Endothelial cell (in vitro differentiated cells): ENCODE data around the gene LINS1. TPM values are rescaled to one million over a fixed set of nuclear protein-coding genes. Genes with fewer than 3 reads are reported as not detected.

ENCODE experiments used
- DNase-seq: peaks from one replicate; pipeline ENCODE4 v3.0.0; 2021; ENCODE audit warnings: low spot score
- H3K27ac Mint-ChIP-seq: one replicate; pipeline ENCODE4 v1.8.0; 2021; ENCODE audit warnings: mixed read lengths, inconsistent platforms; ENCODE audit not compliant: unreplicated experiment
- H3K27me3 Mint-ChIP-seq: one replicate; pipeline ENCODE4 v1.8.0; 2021; ENCODE audit warnings: mild to moderate bottlenecking, moderate library complexity, mixed read lengths, inconsistent platforms; ENCODE audit not compliant: unreplicated experiment
- H3K36me3 Mint-ChIP-seq: one replicate; pipeline ENCODE4 v1.8.0; 2021; ENCODE audit warnings: mild to moderate bottlenecking, low read depth, mixed read lengths, inconsistent platforms; ENCODE audit not compliant: unreplicated experiment
- H3K4me1 Mint-ChIP-seq: one replicate; pipeline ENCODE4 v1.8.0; 2021; ENCODE audit warnings: mild to moderate bottlenecking, mixed read lengths, inconsistent platforms; ENCODE audit not compliant: unreplicated experiment
- H3K4me3 Mint-ChIP-seq: one replicate; pipeline ENCODE4 v1.8.0; 2021; ENCODE audit warnings: mild to moderate bottlenecking, mixed read lengths, inconsistent platforms; ENCODE audit not compliant: unreplicated experiment
- H3K9me3 Mint-ChIP-seq: one replicate; pipeline ENCODE4 v1.8.0; 2021; ENCODE audit warnings: mixed read lengths, inconsistent platforms; ENCODE audit not compliant: unreplicated experiment
- total RNA-seq: library from RNA; stranded (reverse); fragmentation: NEBNext Ultra II Directional; extraction: Animal tissue kit (Norgen Biotek cat#: 25700); gene quantifications from one replicate; pipeline ENCODE4 v1.2.1, GENCODE V29; 2021; ENCODE audit not compliant: unreplicated experiment
- TF ChIP-seq, protein P1 (sequence below): fragments of 200-600 bp; sonication (generic); IDR thresholded peaks from one replicate; pipeline ENCODE4 v1.5.0; 2021; ENCODE audit warnings: antibody characterized with exemption; ENCODE audit not compliant: unreplicated experiment

The LINS1 gene
- total RNA-seq, 1 donor from 2014 or later = 10.2 TPM

DNA sequence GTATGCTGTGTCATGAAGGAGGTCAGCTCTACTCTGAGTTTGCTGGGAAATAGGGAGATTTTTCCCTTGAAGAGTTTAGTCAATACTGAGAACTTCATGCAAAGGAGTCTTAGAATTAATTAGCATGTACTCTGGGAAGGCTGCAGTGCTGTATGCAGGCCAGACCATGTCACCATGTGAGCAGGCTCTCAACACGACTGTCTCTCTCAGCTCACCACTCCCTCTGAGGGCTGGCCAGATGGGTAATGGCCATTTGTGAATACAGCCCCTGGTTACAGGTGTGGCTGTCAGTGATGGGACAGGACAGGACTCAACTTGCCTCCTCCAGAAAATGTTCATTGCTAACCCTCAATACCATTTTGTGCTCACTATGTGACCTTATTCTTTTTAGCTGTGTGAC is 68.1 kb downstream of the LINS1 start:
- DNase-seq = no peak
- no peaks in the 10 kb centered on the region for H3K36me3 Mint-ChIP-seq
- H3K27ac Mint-ChIP-seq = no peak overlapping the region
- peaks cover 3% of the 10 kb centered on the region for H3K4me1 Mint-ChIP-seq
- no peak overlapping the region for H3K4me3 Mint-ChIP-seq
- no peaks in the 10 kb centered on the region for H3K9me3 Mint-ChIP-seq
- H3K27me3 Mint-ChIP-seq = no peaks in the 10 kb centered on the region
- TF ChIP-seq, protein P1, sequence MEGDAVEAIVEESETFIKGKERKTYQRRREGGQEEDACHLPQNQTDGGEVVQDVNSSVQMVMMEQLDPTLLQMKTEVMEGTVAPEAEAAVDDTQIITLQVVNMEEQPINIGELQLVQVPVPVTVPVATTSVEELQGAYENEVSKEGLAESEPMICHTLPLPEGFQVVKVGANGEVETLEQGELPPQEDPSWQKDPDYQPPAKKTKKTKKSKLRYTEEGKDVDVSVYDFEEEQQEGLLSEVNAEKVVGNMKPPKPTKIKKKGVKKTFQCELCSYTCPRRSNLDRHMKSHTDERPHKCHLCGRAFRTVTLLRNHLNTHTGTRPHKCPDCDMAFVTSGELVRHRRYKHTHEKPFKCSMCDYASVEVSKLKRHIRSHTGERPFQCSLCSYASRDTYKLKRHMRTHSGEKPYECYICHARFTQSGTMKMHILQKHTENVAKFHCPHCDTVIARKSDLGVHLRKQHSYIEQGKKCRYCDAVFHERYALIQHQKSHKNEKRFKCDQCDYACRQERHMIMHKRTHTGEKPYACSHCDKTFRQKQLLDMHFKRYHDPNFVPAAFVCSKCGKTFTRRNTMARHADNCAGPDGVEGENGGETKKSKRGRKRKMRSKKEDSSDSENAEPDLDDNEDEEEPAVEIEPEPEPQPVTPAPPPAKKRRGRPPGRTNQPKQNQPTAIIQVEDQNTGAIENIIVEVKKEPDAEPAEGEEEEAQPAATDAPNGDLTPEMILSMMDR = no peak

DNA sequence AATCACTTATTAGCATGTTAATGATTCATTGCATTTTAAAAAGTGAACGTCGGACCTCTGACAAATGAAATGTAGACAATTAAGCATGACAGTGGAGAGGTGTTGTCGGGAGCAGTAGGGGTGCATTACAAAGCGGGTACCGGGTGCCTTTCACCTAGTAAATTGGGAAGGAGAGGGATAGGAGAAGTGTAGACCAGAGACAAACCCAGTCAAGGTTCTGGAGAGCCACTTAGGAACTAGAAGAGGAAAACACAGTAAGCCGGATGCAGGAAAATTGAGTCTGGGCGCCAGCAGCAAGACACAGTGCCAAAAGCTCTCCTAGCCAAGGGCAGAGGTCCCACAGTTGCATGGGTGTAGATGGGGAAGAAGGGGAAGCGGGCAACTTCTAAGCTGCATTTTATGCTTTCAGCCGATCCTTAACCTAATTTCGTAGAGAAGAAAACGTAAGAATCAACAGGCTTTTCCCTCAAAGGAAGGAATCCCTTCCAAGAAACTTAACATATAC is 70.1 kb downstream of the LINS1 start:
- no peak overlapping the region for H3K27ac Mint-ChIP-seq
- H3K27me3 Mint-ChIP-seq = no peaks in the 10 kb centered on the region
- H3K36me3 Mint-ChIP-seq = no peaks in the 10 kb centered on the region
- no peak overlapping the region for H3K4me3 Mint-ChIP-seq
- TF ChIP-seq, protein P1 = no peak
- no peak for DNase-seq
- peaks cover 3% of the 10 kb centered on the region for H3K4me1 Mint-ChIP-seq
- no peaks in the 10 kb centered on the region for H3K9me3 Mint-ChIP-seq

DNA sequence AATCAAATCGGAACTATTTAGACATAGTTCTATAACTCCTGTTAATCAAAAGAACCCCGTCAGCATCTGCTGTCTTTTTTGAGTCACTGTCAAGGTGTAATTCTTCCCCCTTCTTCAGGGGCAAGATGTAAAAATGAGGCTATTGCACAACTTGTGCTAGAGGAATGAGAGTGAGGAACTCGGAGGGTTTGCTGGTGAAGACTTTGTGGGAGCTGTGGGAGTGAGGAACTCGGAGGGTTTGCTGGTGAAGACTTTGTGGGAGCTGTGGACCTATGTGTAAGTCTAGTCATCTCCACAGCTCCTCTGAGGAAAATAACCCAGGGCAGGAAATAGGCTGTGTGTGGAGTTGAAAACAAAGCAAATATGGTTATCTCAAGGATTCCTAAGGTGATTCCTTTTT is 70.8 kb downstream of the LINS1 start:
- no peak for DNase-seq
- Mint-ChIP-seq H3K9me3 (no peaks in the 10 kb centered on the region), H3K27me3 (no peaks in the 10 kb centered on the region), H3K36me3 (no peaks in the 10 kb centered on the region), H3K4me1 (peaks cover 3% of the 10 kb centered on the region), H3K4me3 (no peak overlapping the region), H3K27ac (no peak overlapping the region)
- TF ChIP-seq, protein P1 = no peak

DNA sequence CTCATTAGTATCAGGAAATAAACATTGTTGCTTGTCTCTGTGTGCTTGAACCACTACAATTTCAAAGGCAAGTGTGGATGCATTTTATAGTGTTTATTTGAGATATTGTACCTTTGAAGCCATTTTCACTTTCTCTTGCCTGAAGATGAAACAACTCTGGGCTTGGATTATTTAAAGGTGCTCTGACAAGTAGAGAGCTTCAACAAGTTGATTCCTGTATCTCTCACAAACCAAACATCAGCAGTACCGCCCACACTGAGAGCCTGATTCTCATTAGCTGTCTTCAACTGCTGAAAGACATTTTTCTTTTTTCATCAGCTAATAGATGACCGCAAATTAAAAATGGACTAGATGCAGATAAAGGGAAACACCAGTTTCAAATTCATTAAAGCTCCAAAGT is 72.4 kb downstream of the LINS1 start:
- Mint-ChIP-seq H3K27ac (no peak overlapping the region), H3K36me3 (no peaks in the 10 kb centered on the region), H3K9me3 (no peaks in the 10 kb centered on the region), H3K4me3 (no peak overlapping the region), H3K27me3 (no peaks in the 10 kb centered on the region), H3K4me1 (peaks cover 3% of the 10 kb centered on the region)
- DNase-seq = no peak
- TF ChIP-seq, protein P1 = no peak

DNA sequence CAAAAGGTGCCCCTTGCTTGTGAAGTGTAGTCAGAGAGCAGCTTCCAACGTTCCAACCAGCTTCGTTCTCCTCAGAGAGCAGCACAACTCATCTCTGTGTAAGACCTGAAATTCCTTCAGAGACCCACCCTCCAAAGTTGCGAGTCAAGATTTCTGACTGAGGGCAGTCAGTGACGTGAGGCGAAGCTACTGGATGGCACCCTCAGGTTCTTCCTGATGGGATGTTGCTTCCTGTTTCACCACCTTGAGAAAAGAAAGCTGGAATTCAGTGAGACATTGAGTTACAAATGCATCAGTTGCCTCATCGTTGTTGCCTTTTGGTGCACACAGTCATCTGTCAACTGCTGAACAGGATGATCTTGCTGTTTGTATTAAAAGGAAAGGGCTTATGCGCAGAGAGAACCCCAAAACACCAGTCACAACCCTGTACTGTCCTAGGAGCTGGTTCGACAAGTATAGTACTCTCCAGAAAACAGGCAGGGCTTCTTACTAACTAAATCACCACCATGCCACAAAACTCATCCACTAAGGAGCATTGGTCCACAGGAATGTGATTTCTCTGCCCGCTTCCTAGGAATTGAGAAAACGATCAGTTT is 73.1 kb downstream of the LINS1 start, which contains the start of gene CERS3:
Gene CERS3, minus strand, starts transcription at position 118 of the 596 bp plus-strand sequence. CDS start 27,101 bp downstream, outside the sequence.
- no peak for DNase-seq
- H3K4me3 Mint-ChIP-seq = no peak within 1 kb of the TSS
- H3K27ac Mint-ChIP-seq = no peak within 1 kb of the TSS
- no peaks in the 10 kb centered on the region for H3K36me3 Mint-ChIP-seq
- no peaks in the 10 kb centered on the region for H3K27me3 Mint-ChIP-seq
- no peaks in the 10 kb centered on the region for H3K9me3 Mint-ChIP-seq
- peaks cover 3% of the 10 kb centered on the region for H3K4me1 Mint-ChIP-seq
- TF ChIP-seq, protein P1 = no peak
